Stimulated activated CD4-positive, alpha-beta T cell treated with anti-CD3 and anti-CD28 coated beads, TNF-alpha, amount 100 ng/mL, for 48 hours (primary cell): ENCODE results near the gene ENTPD1.

Source experiments
- DNase-seq, 3 donors: peaks; one replicate each; pipeline ENCODE4 v3.0.0-alpha.2; 2020; ENCODE audit warnings: low read depth in 3 of 3

ENTPD1 gene

DNA sequence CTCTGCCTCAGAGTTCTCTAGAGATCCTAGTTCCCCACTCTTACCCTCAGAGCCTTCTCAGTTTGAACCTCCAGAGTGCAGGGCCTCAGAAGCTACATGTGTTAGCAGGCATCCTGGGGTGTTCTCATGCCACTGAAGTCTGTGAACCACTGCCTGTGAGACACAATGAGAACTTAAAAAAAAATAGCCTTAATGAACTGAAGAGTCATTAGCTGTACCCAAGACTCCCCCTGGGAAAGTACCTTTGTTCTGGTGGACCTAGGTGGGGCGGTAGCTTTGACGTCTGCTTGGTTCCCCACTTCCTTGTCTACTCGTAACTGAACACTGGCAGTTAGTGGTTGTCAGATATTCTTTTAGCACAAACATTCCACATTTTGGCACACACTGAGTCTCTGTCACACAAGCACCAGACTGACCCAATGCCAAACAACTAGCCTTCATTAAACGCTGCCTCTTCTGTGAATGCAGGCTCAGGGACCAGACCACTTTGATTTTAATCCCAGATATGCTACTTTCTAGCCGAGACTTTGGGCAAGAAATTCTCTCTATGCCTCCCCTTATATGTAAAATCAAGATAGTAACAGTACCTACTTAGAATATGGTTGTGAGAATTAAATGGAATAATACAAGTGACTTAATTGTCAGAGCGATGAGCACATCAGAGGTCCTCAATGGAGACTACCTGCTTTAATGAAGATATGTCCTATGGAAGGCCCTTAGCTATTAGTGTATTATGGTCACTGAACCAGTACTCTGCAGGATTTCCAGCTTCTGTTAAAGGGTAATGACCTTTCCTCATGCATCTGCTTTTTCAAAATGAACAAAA is 76.5 kb downstream of the ENTPD1 start:
- DNase-seq = peak in 2 of 3 donors; percentile 11 to 13

GRCh38 chr10:95833042-95833610 is 77.2 kb downstream of the ENTPD1 start:
- no peak for DNase-seq

DNA sequence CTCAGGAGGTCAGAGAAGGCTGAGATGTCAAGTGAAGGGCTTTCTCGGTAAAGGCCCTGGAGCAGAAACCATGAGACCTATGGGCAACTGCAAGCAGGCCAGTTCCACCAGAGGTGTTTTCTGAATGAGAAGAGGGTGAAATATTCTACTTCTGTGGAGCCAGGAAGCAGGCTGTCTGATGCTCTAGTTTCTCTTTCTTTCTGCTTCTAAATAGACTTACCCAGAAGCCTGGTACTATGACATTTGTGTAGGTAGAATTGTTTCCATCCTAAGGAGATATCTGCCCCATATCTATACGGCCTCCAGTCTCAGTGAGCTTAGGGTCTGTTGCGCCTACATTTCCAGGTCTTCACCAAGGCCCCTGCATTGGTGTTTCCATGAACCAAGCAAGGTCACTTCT is 78.4 kb downstream of the ENTPD1 start:
- DNase-seq = no peak

- DNase-seq = no peak
These were observed 79.3 kb downstream of the ENTPD1 start for GRCh38 chr10:95835149-95835860.

- DNase-seq = no peak
These were observed 79.9 kb downstream of the ENTPD1 start for GRCh38 chr10:95835911-95836310.

DNA sequence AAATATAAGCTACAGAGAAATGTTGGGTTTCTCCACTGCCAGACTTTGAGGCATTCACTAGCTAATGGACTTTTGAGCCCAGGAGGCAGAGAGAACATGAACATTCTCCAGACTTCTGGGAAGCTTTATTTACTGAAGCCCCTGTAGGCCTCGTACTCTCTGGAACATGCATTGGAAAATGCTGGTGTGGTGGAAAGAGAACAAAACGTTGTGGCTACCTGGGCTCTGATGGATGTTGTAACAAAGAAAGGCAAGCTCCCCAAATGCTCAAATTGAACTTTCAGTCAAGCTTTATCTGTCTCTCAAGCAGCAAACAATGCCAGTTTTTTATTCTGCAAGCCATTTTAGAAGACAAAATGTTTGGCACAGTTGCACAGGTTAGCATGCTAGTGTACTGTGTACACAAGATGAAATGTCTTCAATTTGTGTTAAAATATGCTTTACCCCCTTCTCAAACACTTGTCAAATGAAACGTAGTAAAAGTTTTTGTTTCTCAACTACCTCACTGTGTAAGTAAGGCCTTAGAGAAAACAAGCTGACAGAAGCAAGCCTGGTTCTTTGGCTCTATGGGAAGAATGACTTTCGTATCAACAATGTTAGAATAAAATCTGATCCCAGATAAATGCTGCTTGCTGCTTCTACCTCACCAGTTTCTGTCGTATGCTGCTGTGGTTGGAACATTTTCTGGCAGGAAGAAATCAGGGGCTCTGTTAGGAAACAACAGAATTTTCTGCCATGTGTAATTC is 80.8 kb downstream of the ENTPD1 start:
- DNase-seq = no peak

- no peak for DNase-seq
These were observed 81.4 kb downstream of the ENTPD1 start for GRCh38 chr10:95837356-95837776.

DNA sequence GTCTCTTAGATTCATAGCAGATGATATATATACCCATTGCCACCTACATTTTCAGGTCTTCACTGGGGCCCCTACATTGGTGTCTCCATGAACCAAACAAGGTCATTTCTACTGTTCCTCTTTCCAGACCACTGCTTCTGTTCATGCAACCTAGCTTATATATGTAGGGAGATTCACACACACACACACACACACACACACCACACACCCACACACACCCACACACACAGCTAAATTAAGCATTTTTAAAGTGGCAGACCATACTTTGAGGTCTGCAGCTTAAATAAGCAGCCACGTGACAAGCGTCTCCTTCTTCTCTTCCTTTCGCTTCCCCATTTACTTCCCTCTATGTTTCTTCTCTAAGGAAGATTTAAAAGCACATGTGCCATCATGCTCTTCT is 81.8 kb downstream of the ENTPD1 start:
- no peak for DNase-seq

DNA sequence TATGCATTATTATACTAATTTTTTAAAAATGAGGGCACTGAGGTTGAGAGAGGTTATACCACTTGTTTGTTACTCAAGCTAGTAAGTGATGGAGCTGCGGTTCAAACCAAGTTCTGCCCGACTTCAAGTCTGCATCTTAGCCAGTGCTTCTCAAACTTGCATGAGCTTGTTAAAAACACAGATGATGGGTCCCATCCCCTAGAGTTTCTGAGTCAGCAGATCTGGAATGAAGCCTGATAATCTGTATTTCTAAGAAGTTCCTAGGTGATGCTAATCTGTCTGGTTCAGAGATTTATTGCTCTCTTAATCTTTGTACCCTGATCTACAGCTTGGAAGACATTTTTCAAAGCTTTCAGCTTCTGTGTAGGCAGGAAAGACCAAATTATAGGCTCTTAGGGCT is 84.2 kb downstream of the ENTPD1 start:
- DNase-seq = no peak

DNA sequence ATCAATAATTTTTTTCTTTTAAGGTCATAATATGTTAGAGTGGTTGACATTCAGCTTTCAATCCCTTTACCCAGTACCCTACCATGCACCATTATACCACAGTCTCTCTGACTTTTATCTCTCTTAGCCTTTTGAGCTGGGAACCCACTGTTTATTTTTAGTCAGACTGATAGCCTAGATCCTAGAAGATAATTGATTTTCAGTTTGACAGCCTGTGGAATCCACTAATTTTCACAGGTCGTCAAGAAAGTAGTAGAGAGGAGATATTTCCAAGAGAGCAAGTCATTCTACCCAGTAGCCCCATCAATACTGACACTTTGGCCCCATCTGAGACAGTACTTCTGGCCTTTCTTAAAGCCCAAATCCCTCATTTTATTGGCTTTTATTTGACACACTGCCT is 84.7 kb downstream of the ENTPD1 start:
- no peak for DNase-seq

DNA sequence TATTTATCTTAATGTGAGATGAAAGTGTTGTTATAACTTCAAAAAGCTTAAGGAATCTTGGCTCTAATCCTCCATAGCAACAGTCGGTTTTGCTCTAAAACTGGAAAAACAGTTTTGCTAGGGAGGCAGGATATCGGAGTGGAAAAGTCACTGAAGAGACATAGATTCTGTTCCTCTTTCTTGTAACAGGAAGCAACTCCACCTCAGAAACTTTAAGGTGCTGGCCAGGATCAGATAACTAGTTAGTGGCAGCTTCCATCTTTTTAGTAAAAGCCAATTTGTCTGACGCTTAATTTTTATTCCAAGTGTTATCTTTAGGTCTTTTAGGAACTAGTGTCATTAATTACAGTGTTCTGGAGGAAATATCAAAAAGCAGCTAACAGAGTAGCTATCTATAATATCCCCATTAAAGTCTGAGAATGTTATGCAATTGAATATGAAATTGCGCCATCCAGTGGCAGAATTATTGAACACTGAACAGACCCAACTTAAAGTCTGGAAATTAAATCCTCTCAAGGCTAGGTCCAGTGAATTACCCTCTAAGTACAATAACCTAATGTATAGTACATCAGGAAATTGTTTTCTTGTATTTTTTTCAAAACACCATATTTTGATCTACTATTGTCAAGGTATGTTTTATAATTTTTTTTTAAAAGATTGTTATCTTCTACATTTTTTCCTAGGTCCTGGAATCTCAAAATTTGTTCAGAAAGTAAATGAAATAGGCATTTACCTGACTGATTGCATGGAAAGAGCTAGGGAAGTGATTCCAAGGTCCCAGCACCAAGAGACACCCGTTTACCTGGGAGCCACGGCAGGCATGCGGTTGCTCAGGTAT is 85.9 kb downstream of the ENTPD1 start:
- DNase-seq = peak in 2 of 3 donors; percentile 16 to 42

DNA sequence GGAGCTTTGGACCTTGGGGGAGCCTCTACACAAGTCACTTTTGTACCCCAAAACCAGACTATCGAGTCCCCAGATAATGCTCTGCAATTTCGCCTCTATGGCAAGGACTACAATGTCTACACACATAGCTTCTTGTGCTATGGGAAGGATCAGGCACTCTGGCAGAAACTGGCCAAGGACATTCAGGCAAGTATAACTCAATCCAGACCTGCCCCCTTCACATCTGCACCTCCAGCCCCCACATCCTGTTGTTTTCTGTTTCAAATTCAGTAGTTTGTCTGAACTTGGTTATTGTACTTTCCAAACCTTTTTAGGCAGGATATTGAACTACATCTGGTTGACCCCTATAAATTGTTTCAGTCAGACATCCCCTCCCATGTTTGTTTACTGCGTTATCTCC is 89.4 kb downstream of the ENTPD1 start:
- no peak for DNase-seq

- no peak for DNase-seq
These were observed 91.0 kb downstream of the ENTPD1 start for GRCh38 chr10:95847007-95847406.

DNA sequence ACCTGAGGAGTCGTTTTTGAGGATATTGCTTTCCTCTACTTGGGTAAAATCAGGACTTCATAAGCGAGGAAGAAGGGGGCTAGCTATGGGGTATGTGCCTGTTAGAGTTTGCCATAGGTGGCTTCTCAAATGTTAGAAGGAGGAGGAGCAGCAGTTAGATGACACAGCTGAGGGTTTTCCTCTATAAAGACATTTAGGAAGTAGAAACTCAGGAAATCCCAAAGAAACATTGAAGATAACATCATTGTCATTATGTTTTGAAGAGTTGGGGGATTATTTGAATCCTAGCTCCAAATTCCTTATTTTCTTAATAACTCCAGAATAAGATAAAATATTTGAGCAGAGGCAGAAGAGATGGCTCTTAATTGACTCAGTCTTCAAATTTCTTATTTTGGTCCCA is 92.9 kb downstream of the ENTPD1 start:
- no peak for DNase-seq

DNA sequence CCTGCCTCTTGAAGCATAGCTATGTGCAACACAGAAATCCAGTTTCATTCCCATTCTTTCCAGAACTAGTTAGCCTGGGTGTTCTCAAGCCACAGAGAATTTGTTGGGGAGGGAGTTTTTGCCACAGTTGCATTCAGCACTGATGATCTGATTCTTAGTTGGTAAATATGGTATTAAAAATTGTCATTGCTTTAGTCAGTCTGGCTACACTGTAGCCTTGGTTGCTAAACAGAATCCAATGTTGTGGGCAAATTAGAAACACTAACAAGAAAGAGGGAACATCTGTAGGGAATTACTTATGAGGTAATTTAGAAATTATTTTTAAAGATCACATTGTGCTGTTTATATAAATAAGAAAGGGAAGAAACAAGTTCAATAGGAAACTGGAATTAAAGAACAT is 94.8 kb downstream of the ENTPD1 start:
- no peak for DNase-seq

- DNase-seq = no peak
These were observed 104.4 kb downstream of the ENTPD1 start for GRCh38 chr10:95860166-95860940.

DNA sequence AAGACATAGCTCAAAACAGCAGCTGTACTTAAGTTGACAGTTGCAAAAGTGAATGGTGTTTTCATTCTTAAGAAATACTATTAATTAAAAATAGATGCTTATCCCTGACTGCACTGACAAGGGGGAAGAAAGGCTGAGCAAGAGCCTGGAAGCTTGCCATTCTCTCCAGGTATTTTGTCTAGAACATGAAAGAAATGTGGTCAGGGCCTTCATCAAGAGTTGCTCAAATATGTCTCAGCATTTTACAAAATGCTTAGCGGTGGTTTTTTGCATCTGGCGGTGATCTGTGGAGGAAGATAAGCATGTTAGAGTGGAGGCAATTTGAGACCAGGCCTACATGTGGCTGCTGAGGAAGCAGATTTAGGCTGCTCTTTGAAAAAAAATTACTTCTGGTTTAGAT is 105.4 kb downstream of the ENTPD1 start:
- no peak for DNase-seq

DNA sequence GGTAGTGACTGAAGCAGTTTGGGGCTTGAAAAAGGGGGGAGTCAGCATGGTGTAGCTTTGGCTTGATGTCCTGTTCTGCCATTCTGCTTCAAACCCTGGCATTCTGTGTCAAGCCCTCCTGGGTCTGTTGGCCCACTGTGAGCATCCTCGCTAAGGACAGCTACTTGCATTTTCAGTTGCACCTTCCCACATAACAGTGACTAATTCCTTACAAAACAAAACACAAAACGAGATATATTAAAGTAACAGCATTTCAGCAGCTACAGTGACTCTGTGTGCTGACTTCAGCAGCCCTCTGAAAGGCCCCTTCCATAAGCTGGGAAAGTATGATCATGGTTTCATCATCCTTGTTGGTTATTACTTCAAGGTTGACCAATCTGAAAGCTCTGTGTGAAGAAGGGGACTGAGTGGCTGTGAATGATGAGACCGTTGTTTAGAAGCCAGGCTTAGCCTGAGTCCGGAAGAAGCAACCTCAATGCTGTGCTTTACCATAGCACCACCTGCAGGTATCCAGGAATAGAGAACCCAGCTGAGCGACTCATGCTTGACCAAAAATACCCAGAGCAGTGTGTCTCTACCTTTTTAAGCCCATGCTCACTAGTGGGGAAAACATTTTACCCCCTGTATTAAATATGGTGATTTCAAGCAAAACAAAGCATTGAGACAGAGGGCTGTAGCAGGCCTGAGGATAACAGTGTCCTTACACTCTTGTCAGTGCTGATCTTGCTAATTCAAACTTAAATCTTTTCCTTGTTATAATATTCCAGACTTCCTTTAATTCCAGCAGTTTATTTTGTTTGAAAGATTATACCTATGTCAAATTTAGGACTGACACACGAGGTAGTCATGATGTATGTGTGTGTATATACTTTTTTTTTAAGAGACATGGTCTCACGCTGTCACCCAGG is 109.2 kb downstream of the ENTPD1 start:
- peak; percentile 4 to 19 (median 6) for DNase-seq

- no peak for DNase-seq
These were observed 110.0 kb downstream of the ENTPD1 start for GRCh38 chr10:95865814-95866466.
